ENCODE data around the gene AFAP1L2. TPM values are rescaled to one million over a fixed set of nuclear protein-coding genes. Genes with fewer than 3 reads are reported as not detected.
A peak's percentile ranks its signal among the peaks of the same experiment; 100 is the strongest.

The AFAP1L2 gene
- total and polyA plus RNA-seq, 9 of the 15 experiments (the other 6 are each of a cell fraction or from before 2014, with no cell fraction given) = 0.07 TPM; not detected in 8

DNA sequence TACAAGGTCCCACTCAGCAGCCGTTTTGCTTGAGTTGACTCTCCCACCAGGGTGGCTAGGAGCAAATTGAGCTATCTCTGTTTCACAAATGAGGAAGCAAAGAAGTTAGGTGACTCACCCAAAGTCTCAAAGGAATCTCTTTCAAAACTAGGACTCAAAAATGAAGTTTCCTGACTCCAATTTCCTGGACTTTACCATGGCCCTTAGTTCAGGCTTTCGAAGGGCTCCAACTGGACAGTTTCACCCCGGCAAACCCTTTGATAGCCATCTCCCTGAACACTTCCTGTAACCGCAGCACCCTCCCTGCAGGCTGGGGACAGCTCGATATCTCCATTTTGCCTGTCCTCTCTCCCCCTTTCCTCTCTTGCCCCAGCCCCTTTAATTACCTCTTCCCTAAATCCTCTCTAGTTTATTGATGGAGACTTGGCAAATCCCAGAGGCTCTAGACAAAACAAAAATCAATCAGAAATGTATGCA is 4.7 kb upstream of the AFAP1L2 start:
- no peaks in the 10 kb centered on the region for H3K9me1 ChIP-seq (ENCODE audit: control insufficient read depth, insufficient read depth, low read length)
- WGBS (ENCODE audit: insufficient coverage, low coverage, missing lambda C conversion rate) = 0% methylated on average over 5 of the region's 5 CpGs
- no peaks in the 10 kb centered on the region for H4K20me1 ChIP-seq (replicated peaks; ENCODE audit: control insufficient read depth, insufficient read depth, low read length)
- CTCF ChIA-PET (ENCODE audit: low intra/inter-chr PET ratio) = no interaction called here
- H3K36me3 ChIP-seq (ENCODE audit: control insufficient read depth, insufficient read depth, low read length) = no peaks in the 10 kb centered on the region
- peak overlapping the region; percentile 70 for H2AFZ ChIP-seq (ENCODE audit: low read depth, low read length)
- peaks cover 2 to 6% of the 10 kb centered on the region in 2 experiments; a peak in 3 of 5 replicates for H3K4me1 ChIP-seq (replicated peaks in 1 of 2; ENCODE audit: control insufficient read depth in 2 of 2, insufficient read depth in 2 of 2, low read length in 2 of 2)
- POLR2A ChIA-PET = interaction anchor here (1.0 kb wide), 1 partner anchor 157 kb away, joined by 3 read pairs; no protein-coding TSS in a partner anchor
- H3K79me2 ChIP-seq (ENCODE audit: control insufficient read depth, insufficient read depth, low read length) = no peaks in the 10 kb centered on the region
- H3K4me3 ChIP-seq = no peak overlapping the region
- intact Hi-C loops (cut with micrococcal nuclease) = no loop called here
- H3K9me3 ChIP-seq (replicated peaks; ENCODE audit: control insufficient read depth, insufficient read depth, low read depth, low read length) = no peaks in the 10 kb centered on the region
- H3K27ac ChIP-seq (ENCODE audit: extremely low read depth, low read depth, low read length) = peak overlapping the region; percentile 40; the same call in 1 of the 3 replicates
- peaks cover 0 to 8% of the 10 kb centered on the region in 2 experiments; a peak in 1 of 5 replicates for H3K27me3 ChIP-seq (ENCODE audit: control insufficient read depth in 2 of 2, insufficient read depth in 2 of 2, low read length in 2 of 2)
- in situ Hi-C loops (cut with MboI) = no loop called here
- ATAC-seq (peak; percentile 89), FAIRE-seq (peak; percentile 57), DNase-seq (ENCODE audit: extremely low read depth in 1 of 4, low spot score in 3 of 4) (peak in 2 of 4 experiments; percentile 17 to 26)
- no TSS peak for BruUV-seq (replicated peaks)
- no peak overlapping the region; a peak in 1 of 4 replicates for H3K9ac ChIP-seq (ENCODE audit: insufficient read depth in 1 of 2, low read depth in 2 of 2, low read length in 2 of 2)
- H3K4me2 ChIP-seq (ENCODE audit: insufficient read depth, low read length) = peak overlapping the region; percentile 32
- no peak for TF ChIP-seq STAT5B (CRISPR knock-in tag; IDR thresholded peaks at IDR 0.05)
- no peak for TF ChIP-seq STAT5A (IDR thresholded peaks at IDR 0.05; ENCODE audit: borderline replicate concordance, low read length)
- 0 out of 2 replicates have a peak, but pooled peaks have one; percentile 27 for TF ChIP-seq VEZF1 (CRISPR knock-in tag; IDR thresholded peaks at IDR 0.05)
- no peak for TF ChIP-seq ZNF740 (CRISPR knock-in tag; IDR thresholded peaks at IDR 0.05)
- no peak for TF ChIP-seq ZNF740 (tag; IDR thresholded peaks at IDR 0.05)
- TF ChIP-seq, protein P1, sequence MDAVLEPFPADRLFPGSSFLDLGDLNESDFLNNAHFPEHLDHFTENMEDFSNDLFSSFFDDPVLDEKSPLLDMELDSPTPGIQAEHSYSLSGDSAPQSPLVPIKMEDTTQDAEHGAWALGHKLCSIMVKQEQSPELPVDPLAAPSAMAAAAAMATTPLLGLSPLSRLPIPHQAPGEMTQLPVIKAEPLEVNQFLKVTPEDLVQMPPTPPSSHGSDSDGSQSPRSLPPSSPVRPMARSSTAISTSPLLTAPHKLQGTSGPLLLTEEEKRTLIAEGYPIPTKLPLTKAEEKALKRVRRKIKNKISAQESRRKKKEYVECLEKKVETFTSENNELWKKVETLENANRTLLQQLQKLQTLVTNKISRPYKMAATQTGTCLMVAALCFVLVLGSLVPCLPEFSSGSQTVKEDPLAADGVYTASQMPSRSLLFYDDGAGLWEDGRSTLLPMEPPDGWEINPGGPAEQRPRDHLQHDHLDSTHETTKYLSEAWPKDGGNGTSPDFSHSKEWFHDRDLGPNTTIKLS (IDR thresholded peaks at IDR 0.05; ENCODE audit: borderline replicate concordance, low read depth) = no peak
- peak; percentile 24; the same call in 1 of the 2 replicates for TF ChIP-seq DPF2 (IDR thresholded peaks at IDR 0.05)
- TF ChIP-seq TFAM (CRISPR knock-in tag; conservative IDR thresholded peaks at IDR 0.05) = no peak
- no peak for TF ChIP-seq ARHGAP35 (IDR thresholded peaks at IDR 0.05; ENCODE audit: partially characterized antibody)
- TF ChIP-seq RCOR1 (IDR thresholded peaks at IDR 0.05; ENCODE audit: borderline replicate concordance in 1 of 2, low read depth in 2 of 2, low read length in 2 of 2) = 0 out of 4 replicates have a peak, but pooled peaks of 1 of the 2 experiments have one; percentile 21
- no peak for TF ChIP-seq EHMT2 (IDR thresholded peaks at IDR 0.05)
- TF ChIP-seq, protein P2, sequence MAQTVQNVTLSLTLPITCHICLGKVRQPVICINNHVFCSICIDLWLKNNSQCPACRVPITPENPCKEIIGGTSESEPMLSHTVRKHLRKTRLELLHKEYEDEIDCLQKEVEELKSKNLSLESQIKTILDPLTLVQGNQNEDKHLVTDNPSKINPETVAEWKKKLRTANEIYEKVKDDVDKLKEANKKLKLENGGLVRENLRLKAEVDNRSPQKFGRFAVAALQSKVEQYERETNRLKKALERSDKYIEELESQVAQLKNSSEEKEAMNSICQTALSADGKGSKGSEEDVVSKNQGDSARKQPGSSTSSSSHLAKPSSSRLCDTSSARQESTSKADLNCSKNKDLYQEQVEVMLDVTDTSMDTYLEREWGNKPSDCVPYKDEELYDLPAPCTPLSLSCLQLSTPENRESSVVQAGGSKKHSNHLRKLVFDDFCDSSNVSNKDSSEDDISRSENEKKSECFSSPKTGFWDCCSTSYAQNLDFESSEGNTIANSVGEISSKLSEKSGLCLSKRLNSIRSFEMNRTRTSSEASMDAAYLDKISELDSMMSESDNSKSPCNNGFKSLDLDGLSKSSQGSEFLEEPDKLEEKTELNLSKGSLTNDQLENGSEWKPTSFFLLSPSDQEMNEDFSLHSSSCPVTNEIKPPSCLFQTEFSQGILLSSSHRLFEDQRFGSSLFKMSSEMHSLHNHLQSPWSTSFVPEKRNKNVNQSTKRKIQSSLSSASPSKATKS (CRISPR knock-in tag; IDR thresholded peaks at IDR 0.05) = no peak
- TF ChIP-seq ID3 (CRISPR knock-in tag; IDR thresholded peaks at IDR 0.05) = no peak
- TF ChIP-seq ID3 (tag; IDR thresholded peaks at IDR 0.05) = no peak
- TF ChIP-seq ESRRA (IDR thresholded peaks at IDR 0.05; ENCODE audit: borderline replicate concordance, low read depth) = peak; percentile 41; the same call in 1 of the 2 replicates
- no peak for TF ChIP-seq SMAD3 (CRISPR knock-in tag; conservative IDR thresholded peaks at IDR 0.05)
- TF ChIP-seq CSDE1 (IDR thresholded peaks at IDR 0.05) = no peak

Data from K562 (cell line).